ENCODE results near the gene SGK1.

SGK1 gene

DNA sequence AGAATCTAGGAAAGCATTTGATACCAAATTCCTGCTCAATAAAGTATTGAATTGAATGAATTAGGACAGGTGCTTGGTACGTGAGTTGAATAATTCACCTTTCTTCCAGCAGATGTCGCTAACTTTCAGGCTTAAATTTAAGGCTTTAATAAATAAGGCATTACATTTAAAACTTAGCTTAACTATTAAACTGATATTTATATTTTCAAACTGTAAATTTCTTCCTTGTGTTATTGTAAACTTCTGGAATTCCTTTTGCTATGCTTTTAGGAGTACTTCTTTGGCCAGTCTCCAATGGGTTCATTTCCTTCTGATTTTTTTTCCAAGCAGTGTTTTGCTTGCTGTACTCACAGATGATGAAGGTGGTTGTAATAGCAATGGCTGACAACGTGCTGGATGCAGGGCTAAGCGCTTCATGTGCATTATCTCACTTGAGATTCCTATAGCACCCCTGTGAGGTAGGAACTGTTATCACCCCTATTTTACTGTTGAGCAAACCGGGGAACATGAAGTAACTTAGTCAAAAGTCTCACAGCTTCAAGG lies 194.2 kb downstream of the SGK1 start:
- DNase-seq (ENCODE audit: low spot score) = no peak

DNA sequence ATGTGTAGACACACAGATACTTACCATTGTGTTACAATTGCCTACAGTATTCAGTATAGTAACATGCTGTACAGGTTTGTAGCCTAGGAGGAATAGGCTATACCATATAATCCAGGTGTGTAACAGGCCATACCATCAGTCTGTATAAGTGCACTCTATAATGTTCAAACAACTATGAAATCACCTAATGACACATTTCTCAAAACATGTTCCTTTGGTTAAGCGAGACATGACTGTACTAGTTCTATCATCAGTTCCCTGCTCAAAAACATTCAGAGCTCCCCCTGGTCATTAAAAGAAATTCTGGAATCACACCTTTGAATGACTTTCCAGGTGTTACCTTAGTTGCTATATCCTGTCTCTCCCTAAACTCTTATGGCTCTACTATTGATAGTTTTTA lies 195.1 kb downstream of the SGK1 start:
- no peak for DNase-seq (ENCODE audit: low spot score)

- no peak for DNase-seq (ENCODE audit: low spot score)
Measured at GRCh38 chr6:134119486-134119885, 198.4 kb downstream of the SGK1 start.
